ENCODE data around the gene SYTL4.

The SYTL4 gene

DNA sequence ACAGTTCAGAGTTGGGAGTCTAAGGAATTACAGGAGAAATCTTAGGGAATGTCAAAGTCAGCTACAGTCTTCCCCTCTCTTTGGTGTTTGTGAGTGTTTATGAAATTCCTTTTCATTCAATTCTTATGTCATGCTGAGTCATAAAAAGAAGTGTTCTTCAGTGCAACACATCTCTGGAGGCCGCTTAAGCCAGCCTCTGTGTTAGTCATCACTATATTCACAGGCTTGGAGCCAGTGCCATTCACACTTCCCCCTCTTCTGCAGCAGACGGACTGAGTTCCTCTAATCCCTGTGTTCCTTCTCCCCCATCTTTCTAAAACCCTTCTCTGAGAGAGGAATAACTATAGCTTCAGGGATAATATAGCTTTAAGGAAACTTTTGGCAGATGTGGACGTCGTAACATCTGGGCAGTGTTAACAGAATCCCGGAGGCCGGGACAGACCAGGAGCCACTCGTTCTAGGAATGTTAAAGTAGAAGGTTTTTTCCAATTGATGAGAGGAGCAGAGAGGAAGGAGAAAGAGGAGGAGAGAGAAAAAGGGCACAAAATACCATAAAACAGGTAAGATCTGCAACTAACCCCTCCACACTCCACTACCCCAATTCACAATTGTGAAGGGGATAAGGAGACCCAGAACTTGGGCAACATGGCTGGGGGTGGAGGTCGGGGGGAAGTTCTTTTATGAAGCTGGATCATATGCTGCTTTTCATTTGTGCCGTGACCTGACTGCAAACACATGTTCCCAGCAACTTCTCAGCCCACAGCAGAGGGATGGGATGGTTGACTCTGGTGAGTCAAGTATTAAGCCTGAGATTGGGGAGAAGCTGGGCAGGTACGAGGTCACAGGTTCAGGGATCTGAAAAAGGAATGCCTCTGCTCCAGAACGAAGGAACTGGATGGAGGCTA lies 87.7 kb downstream of the SYTL4 start, which contains the start of gene SRPX2:
TSS of gene SRPX2 (plus strand) at position 244 of the 905 bp plus-strand sequence. CDS start 2,124 bp downstream, outside the sequence.
- no peak for DNase-seq
- H3K9me3 Mint-ChIP-seq: peaks cover 34% of the 10 kb centered on the region
- peak within 1 kb of the TSS; percentile 13 for H3K27ac Mint-ChIP-seq
- peak within 1 kb of the TSS; percentile 12 for H3K4me3 Mint-ChIP-seq
- no peaks in the 10 kb centered on the region for H3K36me3 Mint-ChIP-seq (ENCODE audit: low read depth)
- H3K27me3 Mint-ChIP-seq (ENCODE audit: low read depth, poor library complexity): no peaks in the 10 kb centered on the region
- TF ChIP-seq, protein P1, sequence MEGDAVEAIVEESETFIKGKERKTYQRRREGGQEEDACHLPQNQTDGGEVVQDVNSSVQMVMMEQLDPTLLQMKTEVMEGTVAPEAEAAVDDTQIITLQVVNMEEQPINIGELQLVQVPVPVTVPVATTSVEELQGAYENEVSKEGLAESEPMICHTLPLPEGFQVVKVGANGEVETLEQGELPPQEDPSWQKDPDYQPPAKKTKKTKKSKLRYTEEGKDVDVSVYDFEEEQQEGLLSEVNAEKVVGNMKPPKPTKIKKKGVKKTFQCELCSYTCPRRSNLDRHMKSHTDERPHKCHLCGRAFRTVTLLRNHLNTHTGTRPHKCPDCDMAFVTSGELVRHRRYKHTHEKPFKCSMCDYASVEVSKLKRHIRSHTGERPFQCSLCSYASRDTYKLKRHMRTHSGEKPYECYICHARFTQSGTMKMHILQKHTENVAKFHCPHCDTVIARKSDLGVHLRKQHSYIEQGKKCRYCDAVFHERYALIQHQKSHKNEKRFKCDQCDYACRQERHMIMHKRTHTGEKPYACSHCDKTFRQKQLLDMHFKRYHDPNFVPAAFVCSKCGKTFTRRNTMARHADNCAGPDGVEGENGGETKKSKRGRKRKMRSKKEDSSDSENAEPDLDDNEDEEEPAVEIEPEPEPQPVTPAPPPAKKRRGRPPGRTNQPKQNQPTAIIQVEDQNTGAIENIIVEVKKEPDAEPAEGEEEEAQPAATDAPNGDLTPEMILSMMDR (IDR thresholded peaks at IDR 0.05): no peak
- peaks cover 39% of the 10 kb centered on the region for H3K4me1 Mint-ChIP-seq

DNA sequence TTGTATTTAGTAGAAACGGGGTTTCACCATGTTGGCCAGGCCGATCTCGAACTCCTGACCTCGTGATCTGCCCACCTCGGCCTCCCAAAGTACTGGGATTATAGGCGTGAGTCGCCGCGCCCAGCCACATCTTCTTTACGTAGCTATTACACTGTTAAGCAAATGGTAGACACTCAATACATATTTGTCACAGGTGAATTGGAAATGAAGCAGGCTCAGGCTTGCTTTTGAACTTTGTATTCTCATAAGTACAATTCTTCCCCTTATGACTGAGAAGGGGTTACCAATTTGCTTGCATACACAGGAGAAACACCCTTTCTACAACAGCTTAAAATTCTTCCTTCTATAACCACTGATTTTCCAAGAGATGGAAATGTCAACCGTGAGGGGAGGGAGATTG lies 88.7 kb downstream of the SYTL4 start:
- DNase-seq: no peak
- no peak overlapping the region for H3K4me3 Mint-ChIP-seq
- H3K4me1 Mint-ChIP-seq: peaks cover 30% of the 10 kb centered on the region
- H3K9me3 Mint-ChIP-seq: peaks cover 36% of the 10 kb centered on the region
- no peaks in the 10 kb centered on the region for H3K36me3 Mint-ChIP-seq (ENCODE audit: low read depth)
- TF ChIP-seq, protein P1 (IDR thresholded peaks at IDR 0.05): no peak
- no peak overlapping the region for H3K27ac Mint-ChIP-seq
- H3K27me3 Mint-ChIP-seq (ENCODE audit: low read depth, poor library complexity): no peaks in the 10 kb centered on the region

DNA sequence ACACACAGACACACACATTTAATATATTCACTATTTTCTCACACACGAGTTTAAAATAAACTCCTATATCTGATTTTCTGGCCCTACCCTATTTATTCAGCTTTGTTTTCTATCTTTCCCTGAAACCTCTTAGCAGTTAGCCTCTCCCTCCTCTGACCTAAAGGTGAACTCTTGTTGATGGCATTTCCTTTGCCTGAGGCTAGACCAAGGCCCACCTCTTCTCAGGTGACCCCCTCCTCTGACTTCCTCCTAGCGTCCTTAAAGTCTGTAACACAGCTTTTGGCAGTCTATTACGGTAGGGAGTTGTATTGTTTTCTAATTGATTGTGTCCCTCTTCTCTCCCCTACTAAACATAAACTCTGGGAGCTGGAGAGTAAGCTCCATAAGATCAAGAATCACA lies 89.6 kb downstream of the SYTL4 start:
- Mint-ChIP-seq H3K9me3 (peaks cover 43% of the 10 kb centered on the region), H3K27me3 (ENCODE audit: low read depth, poor library complexity) (no peaks in the 10 kb centered on the region), H3K4me3 (no peak overlapping the region), H3K27ac (no peak overlapping the region), H3K36me3 (ENCODE audit: low read depth) (no peaks in the 10 kb centered on the region), H3K4me1 (peaks cover 21% of the 10 kb centered on the region)
- TF ChIP-seq, protein P1 (IDR thresholded peaks at IDR 0.05): no peak
- no peak for DNase-seq

- Mint-ChIP-seq H3K27me3 (ENCODE audit: low read depth, poor library complexity) (no peaks in the 10 kb centered on the region), H3K27ac (peak within 1 kb of the TSS; percentile 98), H3K9me3 (peaks cover 53% of the 10 kb centered on the region), H3K4me3 (peak within 1 kb of the TSS; percentile 88), H3K4me1 (peaks cover 11% of the 10 kb centered on the region), H3K36me3 (ENCODE audit: low read depth) (peaks cover 28% of the 10 kb centered on the region)
- peak; percentile 88 for DNase-seq
- TF ChIP-seq, protein P1 (IDR thresholded peaks at IDR 0.05): peak; percentile 44
Observed at GRCh38 chrX:100636321-100636991, 95.5 kb downstream of the SYTL4 start, which contains the start of gene TSPAN6. Gene TSPAN6, minus strand, starts transcription at chrX:100636806. Its CDS starts 112 bp downstream, at chrX:100636694.

DNA sequence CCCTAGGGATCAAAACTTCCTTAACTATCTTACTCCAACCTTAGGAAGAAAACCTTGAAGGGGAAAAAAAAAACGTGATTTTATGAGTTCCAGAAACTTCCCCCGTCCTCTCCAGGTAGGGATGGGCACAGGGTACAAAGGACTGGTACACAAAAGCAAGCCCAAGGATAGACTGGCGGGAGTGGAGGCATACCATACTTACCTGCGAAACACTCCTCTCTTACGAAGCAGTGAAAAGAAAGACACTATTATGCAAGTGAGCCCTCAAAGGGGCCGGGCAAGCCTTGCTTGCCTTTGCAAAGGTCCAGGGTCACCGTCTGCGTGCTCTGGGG lies 96.0 kb downstream of the SYTL4 start:
- TF ChIP-seq, protein P1 (IDR thresholded peaks at IDR 0.05): no peak
- DNase-seq: no peak
- peak overlapping the region; percentile 88 for H3K4me3 Mint-ChIP-seq
- H3K36me3 Mint-ChIP-seq (ENCODE audit: low read depth): peaks cover 29% of the 10 kb centered on the region
- H3K27ac Mint-ChIP-seq: peak overlapping the region; percentile 98
- peaks cover 12% of the 10 kb centered on the region for H3K4me1 Mint-ChIP-seq
- no peaks in the 10 kb centered on the region for H3K27me3 Mint-ChIP-seq (ENCODE audit: low read depth, poor library complexity)
- peaks cover 49% of the 10 kb centered on the region for H3K9me3 Mint-ChIP-seq
